HG02642 (cell line): ENCODE measurements around the gene THAP4.
"Not testable (repeated sequence)": the region's sequence is repeated elsewhere in the genome, so short reads cannot be mapped to it uniquely, and the experiment has no call there.

Experiments used
- ATAC-seq: cut with Tn5 transposase; IDR thresholded peaks from one replicate; pipeline ENCODE4 v1.9.1; 2021; ENCODE audit warnings: mild to moderate bottlenecking; ENCODE audit not compliant: unreplicated experiment, poor library complexity

Gene THAP4

DNA sequence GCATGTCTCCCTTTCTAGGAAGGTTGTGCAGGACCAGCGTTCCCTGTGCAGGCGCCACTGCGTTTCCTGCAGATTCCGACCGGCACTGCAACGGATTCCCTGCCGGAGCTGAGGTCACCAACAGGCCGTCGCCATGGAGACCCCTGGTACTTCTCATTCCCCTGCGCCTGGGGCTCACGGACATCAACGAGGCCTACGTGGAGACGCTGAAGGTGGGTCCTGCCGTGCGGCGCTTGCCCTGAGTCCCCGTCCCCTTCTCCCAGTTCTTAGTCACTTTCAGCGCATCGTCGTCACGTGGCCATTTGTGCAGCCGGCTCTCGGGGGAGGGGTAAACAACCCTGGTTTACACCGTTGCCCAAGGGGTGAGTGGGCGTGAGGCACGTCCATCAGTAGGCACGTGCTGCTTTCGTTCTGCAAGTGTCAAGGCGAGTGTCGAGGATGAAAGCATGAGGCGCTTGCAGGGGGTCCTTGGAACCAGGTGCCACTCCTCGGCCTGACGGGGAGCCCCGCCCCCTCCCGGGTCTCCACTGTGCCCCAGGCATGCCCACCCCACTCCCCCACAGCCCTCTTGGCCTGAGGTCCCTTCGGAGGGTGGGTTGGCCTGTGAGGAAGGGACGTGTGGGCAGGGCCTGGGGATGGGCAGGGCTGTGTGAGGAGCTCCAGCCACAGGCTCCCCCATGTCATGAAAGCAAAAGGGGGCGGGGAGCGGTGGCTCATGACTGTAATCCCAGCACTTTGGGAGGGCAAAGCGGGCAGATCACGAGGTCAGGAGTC, 29.9 kb upstream of the THAP4 start:
- no peak for ATAC-seq

DNA sequence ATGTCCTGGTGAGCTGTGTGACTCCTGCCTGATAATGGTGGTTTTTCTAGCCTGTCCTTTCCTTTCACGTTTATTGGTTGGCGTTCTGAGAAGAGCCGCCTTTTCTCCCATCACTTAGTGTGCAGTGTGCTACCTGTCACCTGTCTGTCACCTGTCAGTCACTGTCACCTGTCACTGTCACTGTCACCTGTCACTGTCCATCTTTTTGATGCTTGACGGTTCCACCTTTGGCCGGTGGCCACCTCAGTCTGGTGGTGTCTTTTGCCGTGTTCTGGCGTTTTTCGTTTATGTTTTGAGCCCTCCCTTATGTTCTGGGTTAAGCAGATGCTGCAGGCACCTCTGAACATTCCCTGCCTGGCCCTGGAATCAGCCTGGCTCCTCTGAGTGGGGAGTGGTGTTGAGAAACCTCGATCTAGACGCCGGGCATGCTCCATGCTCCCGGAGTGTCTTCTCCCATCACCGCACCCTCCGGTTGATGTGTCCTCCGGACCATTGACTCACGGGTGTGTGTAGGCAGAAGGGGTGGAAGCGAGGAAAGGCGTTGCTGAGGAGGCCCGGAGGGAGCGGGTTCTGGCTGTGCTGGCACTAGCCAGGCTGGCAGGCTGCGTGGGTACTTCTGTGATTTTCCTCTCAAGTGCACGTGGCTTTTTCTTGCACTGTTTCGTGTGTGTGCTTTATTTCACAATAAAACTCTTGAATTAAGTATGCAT, 28.9 kb upstream of the THAP4 start:
- ATAC-seq, result no peak

DNA sequence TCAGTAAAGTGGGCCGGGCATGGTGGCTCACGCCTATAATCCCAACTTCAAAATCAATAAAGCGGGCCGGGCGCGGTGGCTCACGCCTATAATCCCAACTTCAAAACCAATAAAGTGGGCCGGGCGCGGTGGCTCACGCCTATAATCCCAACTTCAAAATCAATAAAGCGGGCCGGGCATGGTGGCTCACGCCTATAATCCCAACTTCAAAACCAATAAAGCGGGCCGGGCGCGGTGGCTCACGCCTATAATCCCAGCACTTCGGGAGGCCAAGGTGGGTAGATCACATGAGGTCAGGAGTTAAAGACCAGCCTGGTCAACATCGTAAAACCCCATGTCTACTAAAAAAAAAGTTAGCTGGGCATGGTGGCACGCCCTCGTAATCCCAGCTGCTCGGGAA, 25.8 kb upstream of the THAP4 start:
- not testable (repeated sequence) for ATAC-seq

DNA sequence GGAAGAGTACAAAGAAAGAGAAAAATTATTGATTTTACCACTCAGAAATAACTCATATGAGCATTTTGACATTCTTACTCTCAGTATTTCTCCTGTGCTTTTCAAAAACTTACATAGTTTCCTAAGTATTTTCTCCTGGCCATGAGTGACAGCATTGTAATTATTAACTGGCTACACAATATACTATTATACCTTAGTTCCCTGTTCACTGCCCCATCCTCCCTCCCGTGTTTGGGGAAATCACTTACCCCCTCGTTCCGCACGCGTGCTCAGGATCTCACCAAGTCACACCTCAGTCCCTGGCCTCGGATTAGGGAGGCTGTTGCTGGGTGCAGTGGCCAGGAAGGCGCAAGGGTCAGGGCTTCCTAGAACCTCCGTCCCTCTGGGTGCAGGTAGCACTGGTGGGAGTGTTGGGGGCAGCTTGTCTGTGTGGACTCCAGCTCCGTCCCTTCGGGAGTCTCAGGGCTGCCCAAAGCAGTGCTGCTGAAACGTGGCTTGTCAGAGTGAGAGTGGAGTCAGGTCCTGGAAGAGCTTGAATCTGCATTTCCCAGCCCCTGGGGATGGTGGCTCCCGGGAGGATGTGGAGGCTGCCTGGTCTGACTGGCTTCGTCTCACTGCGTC, 23.7 kb upstream of the THAP4 start:
- ATAC-seq, result no peak

DNA sequence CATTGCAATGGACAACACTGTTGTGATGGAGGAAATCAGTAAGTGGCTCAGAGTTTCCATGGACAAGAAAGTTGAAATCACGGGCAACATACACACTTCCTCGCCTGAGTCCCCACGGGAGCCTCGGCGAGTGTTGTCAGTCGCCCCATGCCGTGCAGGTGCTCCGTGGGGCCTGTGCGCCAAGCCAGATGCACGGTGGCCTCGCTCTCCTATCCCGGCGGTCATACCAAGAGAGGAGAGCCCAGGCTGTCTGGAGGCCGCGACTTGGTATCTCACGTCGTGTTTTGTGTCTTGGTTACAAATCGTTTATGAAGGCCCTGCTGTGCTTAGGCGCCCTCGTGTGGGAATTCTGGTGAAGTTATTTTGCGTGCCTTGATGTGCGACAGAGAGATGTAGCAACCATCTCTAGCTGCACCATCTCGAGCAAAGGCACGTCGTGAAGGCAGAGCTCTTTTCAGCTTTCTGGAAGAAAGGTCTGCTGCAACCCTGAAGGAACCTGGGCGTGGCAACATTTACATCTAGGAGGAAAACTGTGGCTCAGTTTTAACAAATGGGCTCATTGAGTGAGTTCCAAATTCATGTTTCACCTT, 22.3 kb upstream of the THAP4 start:
- ATAC-seq, result no peak

DNA sequence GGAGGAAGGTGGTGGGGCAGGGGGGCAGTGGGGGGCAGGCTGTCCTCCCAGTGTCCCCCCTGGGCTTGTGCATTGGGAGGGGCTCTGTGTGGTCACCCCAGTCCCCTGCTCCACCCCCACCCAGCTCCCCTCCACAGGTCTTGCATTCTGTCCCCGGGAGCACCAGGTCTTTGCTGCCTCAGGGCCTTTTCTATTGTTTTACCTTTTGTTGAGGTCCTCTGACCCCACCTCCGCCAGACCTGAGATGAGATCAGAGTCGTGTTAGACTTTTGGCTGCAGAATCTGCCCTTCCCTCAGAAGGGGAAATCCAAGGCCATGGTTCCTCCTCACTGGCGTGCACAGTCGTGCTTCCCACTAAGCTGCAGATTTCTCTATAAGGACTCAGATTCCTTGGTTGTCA, 21.3 kb upstream of the THAP4 start:
- no peak for ATAC-seq

DNA sequence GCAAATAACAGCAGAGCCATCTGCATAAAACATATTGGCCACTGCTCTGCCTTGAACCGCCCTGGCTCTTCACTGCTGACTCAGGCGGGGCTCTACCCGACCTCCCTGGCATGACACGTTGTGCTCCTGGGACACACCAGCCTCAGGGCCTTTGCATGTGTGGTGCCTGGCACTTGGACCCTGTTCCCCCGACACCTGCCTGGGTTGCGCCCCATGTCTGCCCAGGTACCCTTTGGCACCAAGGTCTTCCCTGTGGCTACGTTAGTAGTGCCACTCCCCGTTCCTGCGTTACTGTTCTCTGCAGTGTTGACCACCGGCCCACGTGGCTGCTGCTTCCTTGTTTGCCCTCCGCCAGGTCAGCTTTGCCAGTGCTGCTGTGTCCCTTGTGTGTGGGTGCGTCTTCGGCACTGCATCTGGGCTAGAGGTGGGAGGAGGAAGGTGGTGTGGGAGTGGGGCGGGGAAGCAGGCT, 20.9 kb upstream of the THAP4 start:
- ATAC-seq, result no peak

DNA sequence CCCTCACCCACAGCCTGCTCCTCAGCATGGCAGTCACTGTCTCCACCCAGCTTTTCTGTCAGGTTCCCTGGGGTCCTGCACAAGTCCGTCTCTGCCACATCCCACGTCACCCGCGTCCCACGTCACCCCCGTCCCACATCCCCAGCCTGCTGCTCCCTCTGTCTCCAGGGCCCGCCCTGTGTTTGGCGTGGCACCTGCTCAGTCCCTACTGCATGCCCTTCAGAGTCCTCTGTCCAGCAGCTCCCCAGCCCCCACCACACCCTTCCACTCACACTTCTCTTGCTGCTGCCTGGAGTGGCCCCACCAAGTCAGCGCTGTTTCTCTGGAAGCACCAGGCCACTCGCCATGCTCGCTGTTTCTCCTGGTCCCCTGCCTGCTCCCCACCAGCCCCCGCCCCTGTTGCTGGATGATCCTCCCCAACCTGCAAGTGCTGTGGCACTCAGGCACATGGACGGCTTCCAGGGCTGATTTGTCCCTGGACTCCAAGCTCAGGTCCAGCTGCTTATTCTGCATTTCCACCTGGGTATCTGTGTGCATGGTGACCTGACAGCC, 19.3 kb upstream of the THAP4 start:
- ATAC-seq, result no peak

DNA sequence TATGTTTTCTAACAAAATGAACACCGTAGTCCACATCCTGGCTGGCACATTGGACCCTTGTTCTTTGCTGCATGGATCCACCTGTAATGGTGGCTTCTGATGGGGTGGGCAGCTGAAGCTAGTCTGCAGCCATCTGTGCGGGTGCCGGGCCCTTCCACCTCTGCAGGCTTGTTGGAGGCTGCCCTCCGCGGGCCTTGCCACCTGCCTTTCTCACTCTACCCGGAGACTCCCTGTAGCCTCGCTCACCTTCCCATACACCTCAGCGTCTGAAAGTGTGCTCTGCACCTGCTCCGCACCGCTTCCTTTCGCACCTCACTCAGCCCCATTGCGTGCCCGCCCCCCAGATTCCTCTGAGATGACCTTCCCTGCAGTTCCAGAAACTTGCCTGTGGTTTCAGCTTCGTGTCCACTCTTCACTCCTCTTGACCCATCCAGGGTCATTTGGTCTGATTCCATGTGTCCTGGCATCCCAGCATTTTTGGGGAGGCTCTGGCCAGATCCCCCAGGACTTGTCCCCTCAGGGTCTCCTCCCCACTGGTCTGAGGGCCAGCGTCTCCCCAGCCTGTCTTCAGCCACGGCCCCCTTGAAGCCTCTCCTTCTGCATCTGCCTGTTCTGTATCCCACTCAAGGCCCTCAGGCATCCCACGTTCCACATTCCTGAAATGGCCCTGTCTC, 18.7 kb upstream of the THAP4 start:
- no peak for ATAC-seq

DNA sequence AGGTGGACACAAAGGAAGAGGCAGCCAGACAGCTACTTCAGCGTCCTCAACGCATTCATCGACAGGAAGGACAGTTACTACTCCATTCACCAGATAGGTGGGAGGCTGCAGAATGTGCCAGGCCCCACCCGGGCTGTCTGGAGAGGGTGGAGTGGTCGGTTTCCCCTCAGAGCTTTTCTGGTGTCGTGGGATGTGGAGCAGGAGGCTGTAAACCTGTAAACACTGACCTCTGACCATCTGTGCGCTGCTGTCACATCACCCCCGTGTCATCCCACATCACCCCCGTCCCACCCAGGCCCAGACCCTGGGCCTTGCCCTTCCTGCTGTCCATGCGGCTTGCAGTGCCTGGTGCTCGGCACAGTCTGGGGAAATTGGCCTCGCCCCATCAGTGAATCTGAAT, 17.6 kb upstream of the THAP4 start:
- no peak for ATAC-seq

DNA sequence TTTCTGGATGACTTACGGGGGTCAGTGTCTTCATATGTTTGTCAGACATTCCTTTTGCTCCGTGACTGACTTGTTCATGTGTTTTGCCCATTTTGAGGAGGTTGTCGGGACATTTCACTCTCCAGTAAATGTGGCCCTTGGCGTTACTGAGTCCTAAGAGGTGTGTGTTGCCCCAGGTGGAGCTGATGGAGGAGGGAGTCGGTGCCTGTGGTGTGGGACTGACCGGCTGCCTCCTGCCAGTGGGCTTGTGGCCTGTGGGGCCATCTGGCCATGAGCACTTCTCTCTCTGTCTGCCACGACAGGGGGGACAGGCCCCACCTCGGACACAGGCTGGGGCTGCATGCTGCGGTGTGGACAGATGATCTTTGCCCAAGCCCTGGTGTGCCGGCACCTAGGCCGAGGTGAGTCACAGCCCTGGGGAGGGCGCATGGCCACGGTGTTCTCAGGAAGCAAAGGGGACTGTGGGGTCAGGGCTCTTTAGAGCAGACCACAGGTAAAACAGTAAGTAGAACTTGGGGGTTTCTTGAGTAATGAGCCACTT, 16.3 kb upstream of the THAP4 start:
- ATAC-seq, result no peak

DNA sequence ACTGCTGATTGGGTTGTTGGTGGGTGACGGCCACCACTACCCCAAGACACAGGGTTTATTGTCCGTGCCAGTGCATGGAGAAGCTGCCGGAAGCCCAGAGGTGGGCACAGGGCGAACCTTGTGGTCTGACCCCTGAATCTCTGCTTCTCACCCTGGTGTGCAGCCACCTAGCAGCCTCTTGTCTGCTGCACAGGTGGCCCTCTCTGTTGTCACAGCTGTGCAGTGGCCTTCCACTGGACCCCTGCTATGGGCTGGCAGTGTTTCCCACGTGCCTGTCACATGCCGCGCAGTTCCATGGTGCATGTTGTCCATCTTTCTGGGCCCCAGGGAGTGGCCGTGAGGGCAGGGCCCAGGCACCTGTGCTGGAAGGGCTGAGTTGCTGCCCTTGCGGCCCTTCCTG, 15.8 kb upstream of the THAP4 start:
- no peak for ATAC-seq

DNA sequence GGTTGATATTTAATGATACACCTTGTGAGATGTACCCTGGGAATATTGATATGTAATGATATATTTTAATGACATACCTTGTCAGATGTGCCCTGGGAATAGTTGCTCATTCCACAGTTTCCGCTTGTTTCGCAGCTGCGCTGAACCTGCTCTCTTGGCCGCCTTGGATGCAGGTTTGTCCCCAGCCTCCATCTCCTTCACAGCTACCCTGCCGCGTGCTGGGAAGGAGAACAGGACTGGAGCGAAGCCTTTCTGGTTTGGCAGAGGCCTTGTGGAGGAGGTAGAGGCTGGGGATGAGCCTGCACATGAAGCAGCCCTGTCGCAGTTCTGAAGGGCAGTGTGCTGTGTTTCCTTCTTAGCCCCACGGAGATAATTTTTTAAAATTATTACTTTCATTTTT, 15.2 kb upstream of the THAP4 start:
- ATAC-seq, result no peak

DNA sequence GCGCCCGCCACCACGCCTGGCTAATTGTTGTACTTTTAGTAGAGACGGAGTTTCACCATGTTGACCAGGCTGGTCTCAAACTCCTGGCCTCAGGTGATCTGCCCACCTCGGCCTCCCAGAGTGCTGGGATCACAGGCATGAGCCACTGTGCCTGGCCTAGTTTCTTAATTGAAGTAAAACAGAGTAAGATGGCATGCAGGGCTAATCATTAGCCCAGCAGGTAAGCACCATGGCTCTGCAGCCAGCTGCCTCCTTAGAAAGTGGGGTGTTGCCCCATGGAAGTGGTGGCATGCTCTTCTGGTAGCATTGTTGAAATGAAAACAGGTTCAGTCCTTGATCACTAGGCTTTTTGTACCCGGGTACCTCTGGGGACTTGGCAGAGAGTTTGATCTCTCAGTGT, 13.0 kb upstream of the THAP4 start:
- no peak for ATAC-seq

DNA sequence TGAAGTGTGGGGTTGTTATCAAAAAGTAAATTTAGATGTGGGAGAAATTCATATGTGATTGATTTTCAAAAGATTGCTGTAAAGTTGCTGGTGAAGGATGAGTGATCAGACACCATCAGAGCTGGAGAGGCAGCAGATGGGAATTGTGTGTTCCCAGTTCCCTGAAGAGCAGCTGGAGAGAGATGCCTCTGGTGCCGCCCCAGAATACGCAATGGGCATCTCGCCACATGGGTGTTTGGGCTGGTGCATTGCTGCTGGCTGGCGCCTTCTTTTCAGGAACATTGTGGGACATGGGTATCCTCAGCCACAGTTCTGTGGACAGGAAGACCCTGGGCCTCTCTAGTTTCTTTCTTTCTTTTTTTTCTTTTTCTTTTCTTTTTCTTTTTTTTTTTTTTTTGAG, 12.4 kb upstream of the THAP4 start:
- ATAC-seq, result no peak

DNA sequence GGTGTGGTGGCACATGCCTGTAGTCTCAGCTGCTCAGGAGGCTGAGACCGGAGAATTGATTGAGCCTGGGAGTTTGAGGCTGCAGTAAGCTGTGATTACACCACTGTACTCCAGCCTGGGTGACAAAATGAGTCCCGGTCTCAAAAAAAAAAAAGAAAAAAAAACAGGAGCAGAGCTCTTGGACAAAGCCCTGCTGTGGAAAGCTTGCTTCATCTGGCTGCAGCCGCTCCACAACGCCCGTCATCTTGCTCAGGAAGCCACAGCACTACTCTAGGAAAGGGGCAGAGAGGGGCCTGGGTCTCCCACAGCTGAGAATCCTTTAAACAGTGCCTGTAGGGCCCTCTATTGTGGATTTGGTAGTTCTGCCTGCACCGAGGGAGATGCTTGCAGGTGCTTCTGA, 11.5 kb upstream of the THAP4 start:
- ATAC-seq, result no peak

DNA sequence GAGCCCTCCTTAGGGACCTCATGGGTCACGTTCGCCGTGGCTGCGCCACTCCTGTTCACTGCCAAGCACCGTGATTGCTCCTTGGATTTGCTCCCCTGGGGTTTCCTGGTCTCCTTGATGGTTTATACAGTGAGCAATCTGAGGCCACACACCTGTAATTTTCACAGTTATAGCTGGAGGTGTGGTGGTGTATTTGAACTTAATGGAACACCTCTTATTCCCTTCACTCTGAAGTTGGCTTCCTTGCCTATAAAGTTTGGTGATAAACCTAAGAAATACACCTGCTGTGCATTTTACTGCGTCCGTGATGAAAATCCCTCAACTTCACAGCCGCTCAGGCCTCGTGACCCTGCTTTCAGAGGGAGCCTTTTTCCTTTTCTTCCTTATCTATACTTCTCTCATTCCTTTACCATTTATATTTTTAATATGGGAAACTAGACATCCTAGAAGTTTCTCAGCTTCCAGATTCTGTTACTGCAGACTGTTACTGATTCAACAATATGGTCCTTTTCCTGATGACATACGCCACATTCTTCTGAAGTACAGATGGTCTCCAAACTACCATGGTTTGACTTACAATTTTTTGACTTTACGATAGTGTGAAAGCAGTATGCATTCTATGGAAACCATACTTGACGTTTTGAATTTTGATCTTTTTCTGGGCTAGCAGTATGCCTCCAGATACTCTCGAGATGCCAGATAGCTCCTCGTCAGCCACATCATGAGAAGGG, 9.1 kb upstream of the THAP4 start:
- no peak for ATAC-seq

DNA sequence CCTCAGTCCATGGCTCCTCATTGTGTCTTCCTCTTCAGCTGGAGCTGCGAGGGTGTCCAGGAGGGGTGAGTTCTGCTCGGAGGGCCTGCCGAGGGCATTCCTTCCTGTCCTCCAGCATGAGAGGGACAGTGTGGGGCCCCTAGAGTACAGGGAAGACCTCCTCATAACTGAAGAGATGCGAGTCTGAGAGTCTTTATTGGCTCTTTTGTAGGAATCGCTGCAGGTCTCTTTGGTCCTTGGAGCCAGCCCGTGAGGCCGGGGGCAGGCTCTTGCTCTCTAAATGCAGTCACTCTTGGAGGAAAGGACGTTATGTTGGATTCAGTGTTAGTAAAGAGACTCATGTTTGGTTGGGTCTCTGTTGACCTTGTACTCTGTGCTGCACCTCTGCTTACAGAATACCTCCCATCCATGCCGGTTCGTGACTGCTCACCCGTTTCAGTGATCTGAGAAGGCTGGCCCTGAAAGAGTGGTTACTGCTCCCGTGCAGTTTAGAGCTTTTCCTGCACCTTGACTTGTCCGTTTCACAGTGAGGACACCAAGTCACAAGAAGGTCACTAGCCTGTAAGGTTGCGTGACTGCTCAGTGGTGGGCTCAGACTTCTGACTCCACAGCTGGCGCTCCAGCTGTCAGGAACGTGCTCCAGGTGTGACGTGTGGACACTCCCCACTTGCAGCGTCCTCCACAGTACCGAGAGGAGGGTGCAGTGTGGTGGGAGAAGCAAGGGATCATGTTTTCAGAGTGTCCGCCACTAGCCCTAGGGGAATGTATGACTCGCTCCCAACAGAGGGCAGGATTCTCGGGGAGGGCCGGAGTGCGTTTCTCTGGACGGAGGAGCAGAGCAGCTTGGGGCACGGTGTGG, 8.3 kb upstream of the THAP4 start:
- no peak for ATAC-seq
